Endometrial microvascular endothelial cells (primary cell): ENCODE measurements around the gene TAL1. TPM values are rescaled to one million over a fixed set of nuclear protein-coding genes. Genes with fewer than 3 reads are reported as not detected.
"Not testable (repeated sequence)": the region's sequence is repeated elsewhere in the genome, so short reads cannot be mapped to it uniquely, and the experiment has no call there.

ENCODE experiments used
- in situ Hi-C: cut with HindIII; loops from 2 replicates; pipeline ENCODE4 v1.10.0; 2017; ENCODE audit warnings: low sequenced_read_pairs, low pct_unique_long_range_greater_than_20kb; ENCODE audit errors: inconsistent ontology term
- total RNA-seq: library from RNA; depleted of rRNA; stranded (reverse); fragments of >200 nt; gene quantifications from one replicate; pipeline ENCODE4 v1.2.3, GENCODE V29; 2015; ENCODE audit errors: inconsistent ontology term

TAL1 gene
- total RNA-seq, result 22.0 TPM

DNA sequence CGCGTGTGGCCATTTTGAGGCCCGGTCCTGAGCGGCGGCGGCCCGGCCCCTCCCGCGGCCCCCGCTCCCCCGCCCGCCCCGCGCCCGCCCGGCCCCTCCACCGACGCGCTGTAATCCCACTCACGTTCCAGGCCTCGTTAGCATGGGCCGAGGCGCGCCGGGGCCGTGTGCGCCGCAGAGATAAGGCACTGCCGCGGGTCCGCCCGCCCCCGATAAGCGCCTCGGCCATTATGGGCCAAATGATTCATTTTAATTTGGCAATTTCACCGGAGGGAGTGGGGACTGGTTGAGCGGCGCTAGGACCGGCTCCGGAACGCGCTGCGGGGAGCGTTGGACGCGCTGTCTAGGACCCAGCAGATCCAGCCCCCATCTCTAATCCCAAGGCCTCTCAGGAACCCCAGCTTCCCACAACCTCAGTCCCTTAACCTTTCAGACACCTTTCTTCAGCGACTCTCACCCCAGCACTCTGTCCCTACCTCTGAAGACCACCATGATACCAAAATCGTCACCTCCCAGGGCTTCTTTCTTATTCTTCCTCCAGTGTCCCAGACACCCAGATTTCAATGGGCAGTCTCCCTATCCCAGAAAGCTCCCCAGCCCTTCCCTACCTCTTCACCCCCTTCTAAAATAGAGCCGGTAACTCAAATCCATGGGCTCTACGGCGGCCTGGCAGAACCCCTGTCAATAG is at the start of gene TAL1:
Gene TAL1, minus strand, starts transcription at position 39 of the 688 bp plus-strand sequence. CDS start 6,337 bp downstream, outside the sequence.
- in situ Hi-C loops, result no loop called here

- in situ Hi-C loops, result no loop called here
Measured at GRCh38 chr1:47280142-47280541, 48.1 kb upstream of the TAL1 start.

DNA sequence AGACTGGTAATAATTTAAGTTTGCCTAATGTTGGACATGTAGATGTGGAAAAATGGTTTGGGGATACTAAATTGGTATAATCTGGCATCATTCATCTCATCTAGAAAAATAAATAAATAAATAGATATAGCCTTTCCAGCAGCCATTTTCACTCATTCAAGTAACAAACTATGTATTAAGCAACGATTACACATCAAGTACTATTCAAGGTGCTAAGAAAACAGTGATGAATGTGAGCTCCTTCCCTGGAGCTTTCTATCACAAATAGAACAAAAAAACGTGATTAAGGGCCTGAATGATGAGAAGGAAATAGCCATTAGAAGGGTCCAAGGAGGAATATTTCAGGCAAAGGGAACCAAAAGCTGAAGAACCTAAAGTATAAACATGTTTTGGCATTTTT is 44.8 kb upstream of the TAL1 start:
- in situ Hi-C loops, result no loop called here

GRCh38 chr1:47275811-47276210 is 43.8 kb upstream of the TAL1 start:
- in situ Hi-C loops, result not testable (repeated sequence)

GRCh38 chr1:47265529-47265928 is 33.5 kb upstream of the TAL1 start:
- in situ Hi-C loops, result not testable (repeated sequence)

- in situ Hi-C loops, result no loop called here
Measured at GRCh38 chr1:47262787-47263413, 30.9 kb upstream of the TAL1 start.

DNA sequence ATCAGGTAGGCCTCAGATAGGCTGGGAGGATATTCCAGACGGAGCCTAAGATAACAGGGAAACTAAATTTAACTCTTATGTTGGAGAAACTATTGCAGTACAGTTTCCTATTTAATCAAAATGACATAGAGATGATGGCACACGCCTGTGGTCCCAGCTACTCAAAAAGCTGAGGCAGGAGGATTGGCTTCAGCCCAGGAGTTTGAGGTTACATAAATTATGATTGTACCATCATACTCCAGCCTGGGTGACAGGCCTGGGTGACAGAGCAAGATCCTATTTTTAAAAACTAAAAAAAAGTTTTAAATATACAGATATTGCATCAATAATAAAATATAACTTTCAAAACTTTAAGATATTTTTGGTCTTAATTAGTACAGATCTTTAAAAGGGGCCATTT is 25.2 kb upstream of the TAL1 start:
- in situ Hi-C loops, result no loop called here

GRCh38 chr1:47252795-47253194 is 20.8 kb upstream of the TAL1 start:
- in situ Hi-C loops, result no loop called here

GRCh38 chr1:47252369-47252768 is 20.3 kb upstream of the TAL1 start:
- in situ Hi-C loops, result no loop called here

GRCh38 chr1:47249755-47250154 is 17.7 kb upstream of the TAL1 start:
- in situ Hi-C loops, result no loop called here

GRCh38 chr1:47244339-47244862 is 12.4 kb upstream of the TAL1 start:
- in situ Hi-C loops, result no loop called here

GRCh38 chr1:47243910-47244309 is 11.9 kb upstream of the TAL1 start:
- in situ Hi-C loops, result no loop called here

DNA sequence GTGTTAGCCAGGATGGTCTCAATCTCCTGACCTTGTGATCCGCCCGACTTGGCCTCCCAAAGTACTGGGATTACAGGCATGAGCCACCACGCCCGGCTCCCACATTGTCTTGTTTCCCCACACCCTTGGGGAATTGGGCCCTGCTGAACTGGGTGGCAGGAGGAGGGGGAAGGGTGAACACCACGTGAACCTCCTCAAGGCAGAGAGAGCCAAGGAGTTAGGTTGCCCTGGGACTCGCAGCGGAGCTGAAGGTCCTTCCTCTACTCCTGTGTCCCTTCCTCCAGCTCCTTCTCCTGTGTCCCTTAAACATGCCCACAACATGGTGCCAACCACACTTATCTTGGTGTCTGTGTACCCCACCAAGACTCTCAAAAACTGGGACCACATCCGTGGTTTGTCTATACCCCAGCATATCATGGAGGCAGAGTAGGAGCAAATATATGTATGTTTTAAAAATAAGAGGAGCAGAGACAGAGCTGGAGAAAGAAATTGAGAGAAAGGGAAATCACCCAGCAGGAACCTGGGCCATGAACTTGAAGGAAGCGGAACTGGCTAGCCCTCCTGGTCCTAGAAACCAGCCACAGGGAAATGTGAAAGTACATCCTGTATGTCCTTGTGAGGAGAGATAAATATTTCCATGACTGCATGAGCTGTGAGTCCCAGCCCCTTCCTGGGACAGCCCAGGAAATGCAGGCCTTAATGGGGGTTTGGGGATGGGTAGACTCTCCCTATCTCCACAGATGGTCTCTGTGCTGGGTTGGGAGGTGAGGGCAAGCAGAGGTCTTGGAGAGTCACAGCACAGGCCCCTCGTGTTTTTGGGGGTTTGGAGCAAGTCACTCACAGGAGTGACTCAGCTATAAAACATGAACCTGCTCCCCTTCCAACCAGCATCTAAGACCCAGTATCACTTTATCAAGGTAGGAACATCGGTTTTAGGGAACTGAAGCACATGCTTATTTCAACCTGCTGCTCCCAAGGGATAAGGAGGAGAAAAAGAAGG is 9.4 kb upstream of the TAL1 start:
- in situ Hi-C loops, result no loop called here

- in situ Hi-C loops, result no loop called here
Measured at GRCh38 chr1:47238935-47239592, 7.0 kb upstream of the TAL1 start.

DNA sequence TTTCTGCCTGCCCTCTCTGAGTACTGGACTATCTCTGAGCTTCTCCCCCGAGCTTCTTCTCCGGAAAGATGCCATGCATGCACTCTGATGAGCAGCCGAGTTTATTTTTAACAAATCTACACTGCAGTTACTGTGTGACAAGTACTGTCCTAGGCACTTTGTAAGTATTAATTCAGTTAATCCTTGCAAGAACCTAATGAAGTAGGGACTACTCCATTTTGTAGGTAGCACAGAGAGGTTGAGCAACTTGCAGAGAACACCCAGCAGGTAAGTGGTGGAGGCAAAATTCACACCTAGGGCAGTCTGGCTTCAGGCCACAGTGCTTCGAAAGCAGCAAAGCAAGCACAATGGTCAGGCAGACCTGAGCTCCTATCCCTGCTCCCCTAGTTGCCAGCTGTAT is 3.8 kb upstream of the TAL1 start:
- in situ Hi-C loops, result no loop called here

- in situ Hi-C loops, result no loop called here
Measured at GRCh38 chr1:47235241-47235681, 3.2 kb upstream of the TAL1 start.

GRCh38 chr1:47233186-47233585 is 1.2 kb upstream of the TAL1 start:
- in situ Hi-C loops, result no loop called here

DNA sequence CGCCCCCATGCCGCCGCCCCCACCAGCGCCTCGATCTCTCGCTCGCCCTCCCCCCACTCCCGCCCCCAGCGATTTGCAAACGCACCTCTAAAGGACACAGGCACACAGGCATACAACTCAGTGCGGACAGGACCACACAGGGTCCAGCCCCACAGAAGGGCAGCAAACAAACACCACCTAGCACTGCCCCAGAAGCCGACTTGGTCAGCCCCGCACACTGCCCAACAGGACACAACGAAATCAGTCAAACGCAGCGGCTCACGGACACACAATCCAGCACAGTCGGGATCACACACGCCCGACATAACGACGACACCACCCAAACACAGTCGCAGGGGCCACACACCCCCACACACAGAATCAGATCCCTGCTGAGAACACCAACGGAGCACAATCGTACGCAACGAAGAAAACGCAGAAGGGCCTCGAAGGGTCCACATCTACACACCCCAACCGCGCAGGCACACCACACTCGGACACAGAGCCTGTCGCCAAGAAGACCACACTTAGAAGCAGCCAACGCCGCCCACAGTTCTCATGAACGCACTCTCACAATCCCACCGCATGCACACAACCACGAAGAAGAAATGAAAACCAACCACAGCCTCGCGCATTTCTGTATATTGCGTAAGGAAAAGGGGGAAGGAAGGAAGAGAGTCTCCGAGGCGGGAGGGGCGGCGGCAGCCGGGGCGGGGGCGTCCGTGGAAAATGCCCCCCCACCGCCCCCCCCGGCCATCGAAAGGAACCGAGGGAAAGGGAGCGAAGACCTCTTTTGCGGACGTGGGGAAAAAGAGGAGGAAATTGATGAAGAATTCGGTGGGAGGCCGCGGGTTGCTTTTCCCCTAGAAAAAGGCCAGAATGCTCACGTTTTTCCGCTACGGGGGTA is 481 bp downstream of the TAL1 start:
- in situ Hi-C loops, result no loop called here
